Tibial artery (tissue), 4 donors: ENCODE measurements around the gene ELP4.
"Not testable (repeated sequence)": the region's sequence is repeated elsewhere in the genome, so short reads cannot be mapped to it uniquely, and the experiment has no call there.

Source experiments
- DNase-seq, 2 donors: peaks; one replicate each; pipeline ENCODE4 v3.0.0-alpha.2; 2019
- H3K27ac ChIP-seq, 2 donors: fragments of 200-600 bp; sonication (generic) in 1 of 2; 1 replicate in 1 of 2; 2 replicates in 1 of 2; pipeline ENCODE4 v1.5.1; 2018 to 2019; ENCODE audit warnings: mild to moderate bottlenecking in 1 of 2
- H3K27me3 ChIP-seq, 2 donors: fragments of 200-600 bp; sonication (generic) in 1 of 2; one replicate each; pipeline versions ENCODE4 v1.5.1 to v1.6.0; 2016 to 2019
- H3K36me3 ChIP-seq, 3 donors: fragments of 200-600 bp; sonication (generic) in 2 of 3; one replicate each; pipeline ENCODE4 v1.5.1; 2016 to 2019; ENCODE audit warnings: mild to moderate bottlenecking in 2 of 3
- H3K4me1 ChIP-seq, 4 donors: fragments of 200-600 bp; sonication (generic) in 2 of 4; 1 replicate in 3 of 4; 2 replicates in 1 of 4; pipeline ENCODE4 v1.5.1; 2016 to 2019
- H3K4me3 ChIP-seq, 2 donors: fragments of 200-600 bp; sonication (generic) in 1 of 2; 1 replicate in 1 of 2; 2 replicates in 1 of 2; pipeline ENCODE4 v1.5.1; 2018 to 2019; ENCODE audit warnings: mild to moderate bottlenecking in 2 of 2
- H3K9me3 ChIP-seq, 3 donors: fragments of 200-600 bp; sonication (generic) in 1 of 3; one replicate each; pipeline ENCODE4 v1.5.1; 2016 to 2019
- CTCF ChIP-seq, 2 experiments: fragments of 200-600 bp in 1 of 2; fragments of 450-650 bp in 1 of 2; IDR thresholded peaks; one replicate each; pipeline ENCODE4 v1.5.1; 2017 to 2019; ENCODE audit warnings: antibody characterized with exemption in 2 of 2, mild to moderate bottlenecking in 1 of 2, moderate library complexity in 1 of 2
- intact Hi-C: fragments of 100-400 bp; cut with DNase I; formaldehyde crosslinking; loops from one replicate; pipeline ENCODE4 v1.15.0; 2023; ENCODE audit warnings: low total_unique reads

ELP4 gene

GRCh38 chr11:31725176-31725575 lies 215.6 kb downstream of the ELP4 start:
- no peaks in the 10 kb centered on the region for H3K27me3 ChIP-seq
- H3K4me1 ChIP-seq = no peaks in the 10 kb centered on the region
- intact Hi-C loops = no loop called here
- H3K27ac ChIP-seq = no peak overlapping the region
- no peak for TF ChIP-seq CTCF (IDR thresholded peaks at IDR 0.05)
- peaks cover 3 to 11% (median 4%) of the 10 kb centered on the region in 3 donors for H3K36me3 ChIP-seq
- no peak for DNase-seq
- no peak overlapping the region for H3K4me3 ChIP-seq
- H3K9me3 ChIP-seq = no peaks in the 10 kb centered on the region

- no peak overlapping the region for H3K4me3 ChIP-seq
- no peak overlapping the region for H3K27ac ChIP-seq
- peaks cover 7 to 16% (median 11%) of the 10 kb centered on the region in 3 donors for H3K36me3 ChIP-seq
- H3K27me3 ChIP-seq = no peaks in the 10 kb centered on the region
- DNase-seq = no peak
- peaks cover 0 to 8% (median 0%) of the 10 kb centered on the region in 3 donors for H3K9me3 ChIP-seq
- intact Hi-C loops = no loop called here
- H3K4me1 ChIP-seq = no peaks in the 10 kb centered on the region
- TF ChIP-seq CTCF (IDR thresholded peaks at IDR 0.05) = no peak
Measured at GRCh38 chr11:31728432-31728831, 218.9 kb downstream of the ELP4 start.

GRCh38 chr11:31740131-31740530 lies 230.6 kb downstream of the ELP4 start:
- Histone ChIP-seq H3K36me3 (no peaks in the 10 kb centered on the region), H3K27ac (no peak overlapping the region), H3K4me1 (no peaks in the 10 kb centered on the region), H3K4me3 (no peak overlapping the region), H3K27me3 (no peaks in the 10 kb centered on the region), H3K9me3 (peaks cover 0 to 24% (median 9%) of the 10 kb centered on the region in 3 donors)
- TF ChIP-seq CTCF (IDR thresholded peaks at IDR 0.05) = no peak
- DNase-seq = no peak
- intact Hi-C loops = no loop called here

- H3K4me3 ChIP-seq, intact Hi-C loops, DNase-seq, H3K27me3 ChIP-seq, H3K4me1 ChIP-seq, H3K27ac ChIP-seq, H3K36me3 ChIP-seq: not testable (repeated sequence)
- H3K9me3 ChIP-seq = peaks cover 0 to 24% (median 9%) of the 10 kb centered on the region in 3 donors
Measured at GRCh38 chr11:31740731-31741368, 231.3 kb downstream of the ELP4 start.

- no peak overlapping the region for H3K4me3 ChIP-seq
- H3K36me3 ChIP-seq = no peaks in the 10 kb centered on the region
- H3K4me1 ChIP-seq = no peaks in the 10 kb centered on the region
- DNase-seq = no peak
- intact Hi-C loops = no loop called here
- H3K27ac ChIP-seq = no peak overlapping the region
- no peaks in the 10 kb centered on the region for H3K27me3 ChIP-seq
- TF ChIP-seq CTCF (IDR thresholded peaks at IDR 0.05) = no peak
- H3K9me3 ChIP-seq = no peaks in the 10 kb centered on the region
Measured at GRCh38 chr11:31747581-31747980, 238.0 kb downstream of the ELP4 start.

- Histone ChIP-seq H3K4me3 (no peak overlapping the region), H3K9me3 (no peaks in the 10 kb centered on the region), H3K4me1 (peaks cover 0 to 14% (median 3%) of the 10 kb centered on the region in 4 donors), H3K36me3 (peaks cover 0 to 4% (median 0%) of the 10 kb centered on the region in 3 donors), H3K27me3 (no peaks in the 10 kb centered on the region), H3K27ac (no peak overlapping the region)
- DNase-seq = no peak
- intact Hi-C loops = no loop called here
- TF ChIP-seq CTCF (IDR thresholded peaks at IDR 0.05) = no peak
Measured at GRCh38 chr11:31757260-31757835, 247.8 kb downstream of the ELP4 start.
